Colonic mucosa (tissue), 4 donors: ENCODE results near the gene NUP93. TPM values are rescaled to one million over a fixed set of nuclear protein-coding genes. Genes with fewer than 3 reads are reported as not detected.
"Not testable (repeated sequence)": the region's sequence is repeated elsewhere in the genome, so short reads cannot be mapped to it uniquely, and the experiment has no call there.

ENCODE experiments used
- DNase-seq: peaks from one replicate; pipeline ENCODE4 v3.0.0-alpha.2; 2020
- H3K27ac ChIP-seq: fragments of 200-600 bp; one replicate; pipeline ENCODE4 v1.8.0; 2021
- H3K27me3 ChIP-seq: fragments of 200-600 bp; one replicate; pipeline ENCODE4 v1.8.0; 2021
- H3K36me3 ChIP-seq: fragments of 200-600 bp; one replicate; pipeline ENCODE4 v1.8.0; 2021
- H3K4me1 ChIP-seq: fragments of 200-600 bp; one replicate; pipeline ENCODE4 v1.8.0; 2021; ENCODE audit warnings: mild to moderate bottlenecking
- H3K4me3 ChIP-seq: fragments of 200-600 bp; one replicate; pipeline ENCODE4 v1.8.0; 2021
- H3K9ac ChIP-seq, 2 donors: one replicate each; pipeline ENCODE4 v1.7.0; 2013; ENCODE audit warnings: control low read depth in 2 of 2, low read depth in 2 of 2, low read length in 2 of 2
- H3K9me3 ChIP-seq: fragments of 200-600 bp; one replicate; pipeline ENCODE4 v1.8.0; 2021
- CTCF ChIP-seq: fragments of 200-600 bp; IDR thresholded peaks from one replicate; pipeline ENCODE4 v1.8.0; 2022; ENCODE audit warnings: antibody characterized with exemption, mild to moderate bottlenecking
- intact Hi-C: fragments of 100-400 bp; cut with DNase I; formaldehyde crosslinking; loops from one replicate; pipeline ENCODE4 v1.14.1; 2022
- total RNA-seq, 2 donors: library from RNA; stranded (reverse); fragmentation: NEBNext Ultra II Directional in 1 of 2; extraction: Animal tissue kit (Norgen Biotek cat#: 25700) in 1 of 2; gene quantifications; one replicate each; pipeline ENCODE4 v1.2.1, GENCODE V29; 2021
- donor health status: healthy.
- donor health status: DM: no; HTN: no; CAD: no.
- donor health status: DM: no; HTN: no; CAD: no.

Gene NUP93
- total RNA-seq, 2 donors from 2014 or later: 33.0 to 79.2 TPM

- Histone ChIP-seq H3K36me3 (no peaks in the 10 kb centered on the region), H3K27ac (no peak overlapping the region), H3K4me3 (no peak overlapping the region), H3K4me1 (no peaks in the 10 kb centered on the region), H3K9ac (no peak overlapping the region), H3K27me3 (no peaks in the 10 kb centered on the region), H3K9me3 (no peaks in the 10 kb centered on the region)
- no peak for TF ChIP-seq CTCF
- no peak for DNase-seq
- intact Hi-C loops: no loop called here
These were observed 67.9 kb downstream of the NUP93 start for GRCh38 chr16:56797861-56798260.

- no peak overlapping the region for H3K4me3 ChIP-seq
- H3K9me3 ChIP-seq: no peaks in the 10 kb centered on the region
- no peak for TF ChIP-seq CTCF
- no peak for DNase-seq
- no peak overlapping the region for H3K27ac ChIP-seq
- H3K36me3 ChIP-seq: no peaks in the 10 kb centered on the region
- H3K27me3 ChIP-seq: no peaks in the 10 kb centered on the region
- H3K4me1 ChIP-seq: no peaks in the 10 kb centered on the region
- intact Hi-C loops: no loop called here
- H3K9ac ChIP-seq: no peak overlapping the region
These were observed 69.0 kb downstream of the NUP93 start for GRCh38 chr16:56798955-56799354.

- Histone ChIP-seq H3K27ac (no peak overlapping the region), H3K4me1 (no peaks in the 10 kb centered on the region), H3K9me3 (no peaks in the 10 kb centered on the region), H3K9ac (no peak overlapping the region), H3K4me3 (no peak overlapping the region), H3K27me3 (no peaks in the 10 kb centered on the region), H3K36me3 (no peaks in the 10 kb centered on the region)
- TF ChIP-seq CTCF: no peak
- intact Hi-C loops: no loop called here
- DNase-seq: no peak
These were observed 70.4 kb downstream of the NUP93 start for GRCh38 chr16:56800355-56800754.

GRCh38 chr16:56801762-56802161 is 71.8 kb downstream of the NUP93 start:
- Histone ChIP-seq H3K4me3 (no peak overlapping the region), H3K4me1 (no peaks in the 10 kb centered on the region), H3K27me3 (no peaks in the 10 kb centered on the region), H3K27ac (no peak overlapping the region), H3K9me3 (no peaks in the 10 kb centered on the region), H3K9ac (no peak overlapping the region), H3K36me3 (no peaks in the 10 kb centered on the region)
- no peak for TF ChIP-seq CTCF
- no peak for DNase-seq
- intact Hi-C loops: no loop called here

- Histone ChIP-seq H3K9me3 (no peaks in the 10 kb centered on the region), H3K27me3 (no peaks in the 10 kb centered on the region), H3K4me3 (no peak overlapping the region), H3K9ac (no peak overlapping the region), H3K4me1 (no peaks in the 10 kb centered on the region), H3K36me3 (no peaks in the 10 kb centered on the region), H3K27ac (no peak overlapping the region)
- DNase-seq: no peak
- intact Hi-C loops: no loop called here
- TF ChIP-seq CTCF: no peak
These were observed 77.2 kb downstream of the NUP93 start for GRCh38 chr16:56807011-56807675.

- H3K27me3 ChIP-seq, H3K27ac ChIP-seq, H3K9me3 ChIP-seq, DNase-seq, H3K4me3 ChIP-seq, intact Hi-C loops, H3K36me3 ChIP-seq, H3K9ac ChIP-seq, H3K4me1 ChIP-seq: not testable (repeated sequence)
These were observed 77.7 kb downstream of the NUP93 start for GRCh38 chr16:56807676-56808067.
